SK-N-SH treated with all-trans-retinoic acid at 6 μM for 48 hours (cell line): ENCODE results near the gene UNKL.

ENCODE experiments used
- ATAC-seq: fragments of 200-7000 bp; cut with Tn5 transposase; 3 replicates; pipeline ENCODE4 v1.9.1; 2020; ENCODE audit warnings: mild to moderate bottlenecking, moderate library complexity
- ARNTL ChIP-seq: fragments of 450-650 bp; formaldehyde crosslinking; IDR thresholded peaks from 2 replicates; pipeline ENCODE4 v1.5.0; 2020; ENCODE audit warnings: low read depth, mild to moderate bottlenecking, moderate library complexity, borderline replicate concordance
- BACH2 ChIP-seq: fragments of 250-450 bp; sonication (Bioruptor Pico); IDR thresholded peaks from 2 replicates; pipeline ENCODE4 v1.9.0; 2021; ENCODE audit warnings: mild to moderate bottlenecking, borderline replicate concordance
- CREB5 ChIP-seq: fragments of 250-450 bp; sonication (Bioruptor Pico); IDR thresholded peaks from 2 replicates; pipeline ENCODE4 v1.5.1; 2020; ENCODE audit warnings: low read depth, mild to moderate bottlenecking, moderate library complexity
- CSDC2 ChIP-seq: fragments of 250-450 bp; sonication (Bioruptor Pico); IDR thresholded peaks from 2 replicates; pipeline ENCODE4 v1.5.0; 2020; ENCODE audit warnings: mild to moderate bottlenecking, moderate library complexity
- GLIS3 ChIP-seq: fragments of 250-450 bp; sonication (Bioruptor Pico); IDR thresholded peaks from 2 replicates; pipeline ENCODE4 v1.5.0; 2020; ENCODE audit warnings: mild to moderate bottlenecking, moderate library complexity
- OSR1 ChIP-seq: fragments of 250-450 bp; sonication (Bioruptor Pico); IDR thresholded peaks from 2 replicates; pipeline ENCODE4 v1.8.0; 2022; ENCODE audit warnings: moderate library complexity, mild to moderate bottlenecking, inconsistent platforms
- PATZ1 ChIP-seq: fragments of 250-450 bp; sonication (Bioruptor Pico); IDR thresholded peaks from 2 replicates; pipeline ENCODE4 v1.8.0; 2020; ENCODE audit warnings: mild to moderate bottlenecking, moderate library complexity, borderline replicate concordance
- POU6F1 ChIP-seq: fragments of 250-450 bp; sonication (Bioruptor Pico); IDR thresholded peaks from 2 replicates; pipeline ENCODE4 v1.8.0; 2021; ENCODE audit warnings: low read depth, mild to moderate bottlenecking, moderate library complexity, borderline replicate concordance
- PPARA ChIP-seq: fragments of 250-450 bp; sonication (Bioruptor Pico); IDR thresholded peaks from 2 replicates; pipeline ENCODE4 v1.5.0; 2020; ENCODE audit warnings: mild to moderate bottlenecking, borderline replicate concordance
- RARB ChIP-seq: fragments of 250-450 bp; sonication (Bioruptor Pico); IDR thresholded peaks from 2 replicates; pipeline ENCODE4 v1.8.0; 2021; ENCODE audit warnings: mild to moderate bottlenecking, moderate library complexity
- SNAI2 ChIP-seq: fragments of 250-450 bp; sonication (Bioruptor Pico); IDR thresholded peaks from 2 replicates; pipeline ENCODE4 v1.5.0; 2020; ENCODE audit warnings: mild to moderate bottlenecking, moderate library complexity
- TCF4 ChIP-seq: fragments of 250-450 bp; sonication (Bioruptor Pico); IDR thresholded peaks from 2 replicates; pipeline ENCODE4 v1.8.0; 2021; ENCODE audit warnings: mild to moderate bottlenecking, moderate library complexity, borderline replicate concordance
- TOX ChIP-seq: fragments of 250-450 bp; sonication (Bioruptor Pico); IDR thresholded peaks from 2 replicates; pipeline ENCODE4 v1.8.0; 2021; ENCODE audit warnings: mild to moderate bottlenecking, moderate library complexity, borderline replicate concordance
- TSHZ2 ChIP-seq: fragments of 250-450 bp; sonication (Bioruptor Pico); IDR thresholded peaks from 2 replicates; pipeline ENCODE4 v1.5.0; 2020; ENCODE audit warnings: mild to moderate bottlenecking, moderate library complexity
- ZC3H10 ChIP-seq: fragments of 250-450 bp; sonication (Bioruptor Pico); IDR thresholded peaks from 2 replicates; pipeline ENCODE4 v1.5.1; 2021; ENCODE audit warnings: mild to moderate bottlenecking, moderate library complexity
- ZFP3 ChIP-seq: fragments of 250-450 bp; sonication (Bioruptor Pico); IDR thresholded peaks from 2 replicates; pipeline ENCODE4 v1.5.0; 2020; ENCODE audit warnings: mild to moderate bottlenecking, moderate library complexity
- ZFP30 ChIP-seq: fragments of 450-650 bp; formaldehyde crosslinking; IDR thresholded peaks from 2 replicates; pipeline ENCODE4 v1.5.0; 2022; ENCODE audit warnings: mild to moderate bottlenecking, moderate library complexity
- ZNF565 ChIP-seq: fragments of 450-650 bp; formaldehyde crosslinking; conservative IDR thresholded peaks from 2 replicates; pipeline ENCODE4 v1.5.0; 2020; ENCODE audit warnings: low read depth, mild to moderate bottlenecking, moderate library complexity
- ZNF70 ChIP-seq: fragments of 450-650 bp; formaldehyde crosslinking; IDR thresholded peaks from 2 replicates; pipeline ENCODE4 v1.5.0; 2020; ENCODE audit warnings: mild to moderate bottlenecking, moderate library complexity

Gene UNKL

GRCh38 chr16:1432388-1433262, 18.1 kb upstream of the UNKL start:
- no peak for ATAC-seq
- TF ChIP-seq ZC3H10 (CRISPR knock-in tag), result no peak
- no peak for TF ChIP-seq ZNF70
- TF ChIP-seq RARB (CRISPR knock-in tag), result no peak
- no peak for TF ChIP-seq ZNF565 (CRISPR knock-in tag)
- no peak for TF ChIP-seq TCF4 (CRISPR knock-in tag)
- no peak for TF ChIP-seq POU6F1
- no peak for TF ChIP-seq ARNTL (CRISPR knock-in tag)
- TF ChIP-seq SNAI2 (CRISPR knock-in tag), result no peak
- TF ChIP-seq CREB5 (CRISPR knock-in tag), result no peak
- TF ChIP-seq BACH2 (CRISPR knock-in tag), result no peak

GRCh38 chr16:1431497-1432270, 17.2 kb upstream of the UNKL start:
- TF ChIP-seq ZFP3 (CRISPR knock-in tag) (no peak), TCF4 (CRISPR knock-in tag) (no peak), PPARA (CRISPR knock-in tag) (no peak), GLIS3 (no peak), ZC3H10 (CRISPR knock-in tag) (no peak), ARNTL (CRISPR knock-in tag) (no peak)
- ATAC-seq, result no peak

GRCh38 chr16:1430759-1431496, 16.4 kb upstream of the UNKL start, which contains the start of gene PERCC1:
PERCC1 (plus strand) TSS chr16:1431078; CDS start chr16:1432594, 1,516 bp downstream.
- no peak for ATAC-seq
- TF ChIP-seq TCF4 (CRISPR knock-in tag), result no peak
- no peak for TF ChIP-seq TSHZ2 (CRISPR knock-in tag)
- TF ChIP-seq CREB5 (CRISPR knock-in tag), result no peak
- TF ChIP-seq PATZ1 (CRISPR knock-in tag), result no peak
- no peak for TF ChIP-seq CSDC2
- no peak for TF ChIP-seq ARNTL (CRISPR knock-in tag)
- no peak for TF ChIP-seq OSR1 (CRISPR knock-in tag)
- TF ChIP-seq PPARA (CRISPR knock-in tag), result no peak
- no peak for TF ChIP-seq ZFP3 (CRISPR knock-in tag)
- no peak for TF ChIP-seq RARB (CRISPR knock-in tag)
- no peak for TF ChIP-seq GLIS3
- TF ChIP-seq ZFP30, result no peak
- TF ChIP-seq SNAI2 (CRISPR knock-in tag), result no peak
- TF ChIP-seq TOX, result no peak
- TF ChIP-seq ZNF70, result no peak
